IPS-18c (cell line): ENCODE data around the gene PDE4D.
"Not testable (repeated sequence)": the region's sequence is repeated elsewhere in the genome, so short reads cannot be mapped to it uniquely, and the experiment has no call there.

Experiments
- H3K4me3 ChIP-seq: 2 replicates; pipeline ENCODE4 v1.7.0; 2013; ENCODE audit warnings: low read depth, mild to moderate bottlenecking, low read length, moderate library complexity; ENCODE audit not compliant: insufficient read depth
- H3K9me3 ChIP-seq: one replicate; pipeline ENCODE4 v1.6.1; 2013; ENCODE audit warnings: mild to moderate bottlenecking, low read length, moderate library complexity; ENCODE audit not compliant: control insufficient read depth, insufficient read depth

Gene PDE4D

GRCh38 chr5:59600998-59601397, 292.5 kb downstream of the PDE4D start:
- Histone ChIP-seq H3K4me3 (no peak overlapping the region), H3K9me3 (no peaks in the 10 kb centered on the region)

GRCh38 chr5:59600153-59600552, 293.4 kb downstream of the PDE4D start:
- Histone ChIP-seq H3K9me3 (no peaks in the 10 kb centered on the region), H3K4me3 (no peak overlapping the region)

- no peak overlapping the region for H3K4me3 ChIP-seq
- H3K9me3 ChIP-seq: no peaks in the 10 kb centered on the region
Observed at GRCh38 chr5:59599729-59600128, 293.8 kb downstream of the PDE4D start.

- Histone ChIP-seq H3K4me3 (no peak overlapping the region), H3K9me3 (no peaks in the 10 kb centered on the region)
Observed at GRCh38 chr5:59598547-59598874, 295.0 kb downstream of the PDE4D start.

- Histone ChIP-seq H3K4me3 (no peak overlapping the region), H3K9me3 (no peaks in the 10 kb centered on the region)
Observed at GRCh38 chr5:59597690-59598546, 295.6 kb downstream of the PDE4D start.

- no peaks in the 10 kb centered on the region for H3K9me3 ChIP-seq
- no peak overlapping the region for H3K4me3 ChIP-seq
Observed at GRCh38 chr5:59596586-59597350, 296.8 kb downstream of the PDE4D start.

GRCh38 chr5:59594118-59594517, 299.4 kb downstream of the PDE4D start:
- H3K9me3 ChIP-seq, H3K4me3 ChIP-seq: not testable (repeated sequence)

GRCh38 chr5:59593439-59594007, 300.0 kb downstream of the PDE4D start:
- no peak overlapping the region for H3K4me3 ChIP-seq
- H3K9me3 ChIP-seq: no peaks in the 10 kb centered on the region

- H3K4me3 ChIP-seq: no peak overlapping the region
- H3K9me3 ChIP-seq: no peaks in the 10 kb centered on the region
Observed at GRCh38 chr5:59592101-59592500, 301.4 kb downstream of the PDE4D start.

- Histone ChIP-seq H3K4me3 (no peak overlapping the region), H3K9me3 (no peaks in the 10 kb centered on the region)
Observed at GRCh38 chr5:59591162-59591561, 302.4 kb downstream of the PDE4D start.

GRCh38 chr5:59588922-59589321, 304.6 kb downstream of the PDE4D start:
- no peaks in the 10 kb centered on the region for H3K9me3 ChIP-seq
- no peak overlapping the region for H3K4me3 ChIP-seq

- H3K4me3 ChIP-seq: no peak overlapping the region
Observed at GRCh38 chr5:59587489-59588337, 305.8 kb downstream of the PDE4D start.

GRCh38 chr5:59586841-59587240, 306.7 kb downstream of the PDE4D start:
- Histone ChIP-seq H3K4me3 (no peak overlapping the region), H3K9me3 (no peaks in the 10 kb centered on the region)

More at GRCh38 chr5:59587489-59588337, 305.8 kb downstream of the PDE4D start:
- H3K9me3 ChIP-seq: no peaks in the 10 kb centered on the region

GRCh38 chr5:59584858-59585846, 308.4 kb downstream of the PDE4D start:
- Histone ChIP-seq H3K4me3 (no peak overlapping the region), H3K9me3 (no peaks in the 10 kb centered on the region)

- H3K4me3 ChIP-seq: no peak overlapping the region
- H3K9me3 ChIP-seq: no peaks in the 10 kb centered on the region
Observed at GRCh38 chr5:59583810-59584562, 309.5 kb downstream of the PDE4D start.
